AG09319 (cell line): ENCODE data around the gene SUN5.
"Not testable (repeated sequence)": the region's sequence is repeated elsewhere in the genome, so short reads cannot be mapped to it uniquely, and the experiment has no call there.

ENCODE experiments used
- DNase-seq: peaks from one replicate; pipeline ENCODE4 v3.0.0-alpha.2; 2010; ENCODE audit warnings: low read depth; ENCODE audit errors: extremely low read depth
- TF ChIP-seq, protein P1 (sequence below): IDR thresholded peaks from 2 replicates; pipeline ENCODE4 v1.5.1; 2011; ENCODE audit warnings: low read depth, mild to moderate bottlenecking, inconsistent platforms, low read length, moderate library complexity

Gene SUN5

DNA sequence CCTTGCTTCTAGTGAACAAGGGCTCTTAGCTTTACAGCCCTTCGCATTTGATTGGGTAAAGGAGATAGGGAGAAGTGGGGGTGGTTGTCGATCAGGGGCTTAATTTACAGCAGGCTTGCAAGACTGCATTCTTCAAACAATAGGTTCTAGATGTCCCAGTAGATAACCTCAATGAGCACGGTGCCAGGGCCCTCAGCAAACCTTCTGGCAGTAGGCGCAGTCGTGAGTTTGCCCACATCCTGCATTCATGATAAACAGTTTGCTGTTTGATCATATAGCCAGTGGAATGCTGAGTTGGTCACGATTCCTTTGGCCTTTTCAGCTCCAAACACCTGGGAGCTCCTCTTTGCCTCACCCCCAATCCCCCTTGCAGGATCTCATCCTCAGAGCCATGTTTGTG, 27.5 kb downstream of the SUN5 start:
- no peak for DNase-seq
- TF ChIP-seq, protein P1, sequence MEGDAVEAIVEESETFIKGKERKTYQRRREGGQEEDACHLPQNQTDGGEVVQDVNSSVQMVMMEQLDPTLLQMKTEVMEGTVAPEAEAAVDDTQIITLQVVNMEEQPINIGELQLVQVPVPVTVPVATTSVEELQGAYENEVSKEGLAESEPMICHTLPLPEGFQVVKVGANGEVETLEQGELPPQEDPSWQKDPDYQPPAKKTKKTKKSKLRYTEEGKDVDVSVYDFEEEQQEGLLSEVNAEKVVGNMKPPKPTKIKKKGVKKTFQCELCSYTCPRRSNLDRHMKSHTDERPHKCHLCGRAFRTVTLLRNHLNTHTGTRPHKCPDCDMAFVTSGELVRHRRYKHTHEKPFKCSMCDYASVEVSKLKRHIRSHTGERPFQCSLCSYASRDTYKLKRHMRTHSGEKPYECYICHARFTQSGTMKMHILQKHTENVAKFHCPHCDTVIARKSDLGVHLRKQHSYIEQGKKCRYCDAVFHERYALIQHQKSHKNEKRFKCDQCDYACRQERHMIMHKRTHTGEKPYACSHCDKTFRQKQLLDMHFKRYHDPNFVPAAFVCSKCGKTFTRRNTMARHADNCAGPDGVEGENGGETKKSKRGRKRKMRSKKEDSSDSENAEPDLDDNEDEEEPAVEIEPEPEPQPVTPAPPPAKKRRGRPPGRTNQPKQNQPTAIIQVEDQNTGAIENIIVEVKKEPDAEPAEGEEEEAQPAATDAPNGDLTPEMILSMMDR = no peak

- TF ChIP-seq, protein P1 = no peak
- DNase-seq = no peak
These were observed 28.2 kb downstream of the SUN5 start for GRCh38 chr20:32975698-32976674.

- not testable (repeated sequence) for DNase-seq
These were observed 29.1 kb downstream of the SUN5 start for GRCh38 chr20:32975121-32975520.

DNA sequence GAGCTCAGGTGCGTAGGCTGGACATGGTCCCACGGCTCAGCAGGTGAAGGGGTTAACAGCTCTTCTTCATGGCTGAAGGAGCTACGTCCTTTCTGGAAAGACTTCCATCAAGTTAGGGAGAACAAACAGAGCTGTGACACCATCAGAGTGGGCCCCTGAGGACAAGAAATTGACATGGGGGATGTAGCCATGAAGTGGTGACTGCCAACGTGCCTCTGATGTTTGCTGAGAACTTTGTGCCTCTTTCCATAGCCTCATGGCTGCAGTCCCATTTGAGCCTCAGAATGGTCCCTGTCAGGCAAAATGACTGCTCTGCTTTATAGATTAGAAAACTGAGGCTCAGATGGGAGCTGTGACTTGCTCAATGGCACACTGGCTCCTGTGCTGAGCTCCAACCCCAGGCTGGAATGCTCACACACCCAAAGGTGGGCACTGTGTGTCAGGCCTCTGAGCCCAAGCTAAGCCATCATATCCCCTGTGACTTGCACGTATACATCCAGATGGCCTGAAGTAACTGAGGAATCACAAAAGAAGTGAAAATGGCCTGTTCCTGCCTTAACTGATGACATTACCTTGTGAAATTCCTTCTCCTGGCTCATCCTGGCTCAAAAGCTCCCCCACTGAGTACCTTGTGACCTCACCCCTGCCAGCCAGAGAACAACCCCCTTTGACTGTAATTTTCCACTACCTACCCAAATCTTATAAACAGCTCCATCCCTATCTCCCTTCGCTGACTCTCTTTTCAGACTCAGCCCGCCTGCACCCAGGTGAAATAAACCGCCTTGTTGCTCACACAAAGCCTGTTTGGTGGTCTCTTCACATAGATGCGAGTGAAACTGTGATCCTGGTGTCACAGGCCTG, 29.8 kb downstream of the SUN5 start:
- DNase-seq = not testable (repeated sequence)

GRCh38 chr20:32973077-32973717, 31.0 kb downstream of the SUN5 start:
- TF ChIP-seq, protein P1 = no peak

DNA sequence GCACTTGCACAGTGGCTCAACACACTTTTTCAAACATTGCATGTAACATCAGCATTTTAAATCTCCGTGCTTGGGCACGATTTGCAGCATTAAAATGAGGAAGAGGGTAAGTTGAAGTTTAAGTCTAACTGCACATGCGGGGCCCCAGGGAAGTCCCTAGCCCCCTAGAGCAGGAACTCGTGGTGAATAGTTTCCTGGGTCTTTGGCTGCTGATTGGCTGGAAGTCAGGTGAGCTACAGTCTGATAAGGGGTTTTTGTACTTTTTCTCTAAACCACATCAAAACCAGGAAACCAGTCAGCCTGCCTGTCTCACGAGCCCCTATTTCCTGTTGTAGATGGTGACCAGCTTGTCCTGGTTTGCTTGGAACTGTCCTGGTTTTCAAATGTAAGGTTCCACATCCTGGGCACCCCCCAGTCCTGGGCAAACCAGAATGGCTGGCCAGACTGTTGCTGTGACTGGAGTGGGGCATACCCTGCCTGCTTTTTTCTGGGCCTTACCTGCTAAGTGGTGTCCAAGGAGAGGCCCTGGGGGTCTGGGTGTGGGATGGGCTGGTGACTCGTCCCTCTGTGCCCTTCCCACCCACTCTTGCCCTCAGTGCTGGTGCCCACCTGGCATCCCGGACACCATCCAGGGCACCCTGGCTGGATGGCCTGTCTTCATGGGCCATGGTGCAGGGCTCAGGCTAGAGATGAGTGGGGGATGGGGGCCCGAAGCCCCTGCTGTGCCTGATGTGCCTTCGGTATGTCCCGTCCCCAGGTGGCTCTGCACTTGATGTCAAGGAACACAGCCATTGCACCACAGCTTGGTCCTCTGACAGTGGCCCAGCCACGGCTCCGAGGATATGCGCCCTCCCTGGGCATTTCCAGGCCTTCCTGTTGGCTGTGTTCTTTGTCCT, 31.8 kb downstream of the SUN5 start:
- no peak for DNase-seq
- TF ChIP-seq, protein P1 = no peak

More at GRCh38 chr20:32973077-32973717, 31.0 kb downstream of the SUN5 start:
- DNase-seq = no peak

GRCh38 chr20:32971703-32972161, 32.5 kb downstream of the SUN5 start:
- DNase-seq = no peak
- TF ChIP-seq, protein P1 = no peak
